HFF-Myc (cell line): ENCODE results near the gene PTPN1.

ENCODE experiments used
- DNase-seq: peaks from one replicate; pipeline ENCODE4 v3.0.0-alpha.2; 2011; ENCODE audit warnings: low read depth; ENCODE audit errors: extremely low read depth
- H3K4me3 ChIP-seq: replicated peaks from 2 replicates; pipeline ENCODE4 v1.5.1; 2011; ENCODE audit warnings: low read depth, mild to moderate bottlenecking, control low read depth, low read length
- CTCF ChIP-seq: IDR thresholded peaks from 2 replicates; pipeline ENCODE4 v1.5.1; 2012; ENCODE audit warnings: mild to moderate bottlenecking, low read depth, low read length, control low read depth; ENCODE audit errors: missing control alignments

Gene PTPN1

DNA sequence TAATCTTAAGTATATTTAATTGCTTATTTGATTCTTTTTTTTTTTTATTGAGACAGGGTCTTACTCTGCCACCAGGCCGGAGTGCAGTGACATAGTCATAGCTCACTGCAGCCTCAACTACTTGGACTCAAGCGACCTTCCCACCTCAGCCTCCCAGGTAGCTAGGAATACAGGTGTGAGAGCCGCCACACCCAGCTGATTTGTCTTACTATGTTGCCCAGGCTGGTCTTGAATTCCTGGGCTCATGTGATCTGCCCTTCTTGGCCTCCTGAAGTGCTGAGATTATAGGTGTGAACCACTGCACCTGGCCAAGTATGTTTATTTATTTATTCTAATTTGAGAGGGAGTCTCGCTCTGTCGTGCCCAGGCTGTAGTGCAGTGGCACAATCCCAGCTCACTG, 38.2 kb downstream of the PTPN1 start:
- H3K4me3 ChIP-seq = no peak overlapping the region
- TF ChIP-seq CTCF = no peak
- DNase-seq = no peak

GRCh38 chr20:50550531-50550930, 40.3 kb downstream of the PTPN1 start:
- DNase-seq = no peak
- no peak for TF ChIP-seq CTCF
- no peak overlapping the region for H3K4me3 ChIP-seq

- no peak for TF ChIP-seq CTCF
- H3K4me3 ChIP-seq = no peak overlapping the region
- DNase-seq = no peak
These were observed 41.1 kb downstream of the PTPN1 start for GRCh38 chr20:50551288-50551687.

DNA sequence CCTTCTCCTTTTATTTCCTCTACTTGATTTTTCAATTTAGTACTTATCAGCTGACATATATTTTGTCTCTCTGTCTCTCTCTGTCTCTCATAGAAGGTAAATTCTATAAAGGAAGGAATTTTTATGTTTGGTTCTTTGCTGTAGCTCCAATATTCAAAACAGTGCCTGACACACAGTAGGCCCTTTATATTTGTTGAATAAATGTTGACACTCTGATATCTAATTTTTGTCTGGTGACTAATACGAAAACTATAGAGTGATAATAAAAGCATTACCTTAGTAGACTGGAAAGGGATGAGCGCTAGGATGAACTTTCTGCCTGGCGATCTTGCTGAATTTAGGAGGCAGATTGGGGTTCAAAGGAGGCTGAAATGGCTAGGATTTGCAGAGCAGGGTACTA, 42.8 kb downstream of the PTPN1 start:
- no peak for TF ChIP-seq CTCF
- H3K4me3 ChIP-seq = no peak overlapping the region
- no peak for DNase-seq

- H3K4me3 ChIP-seq = no peak overlapping the region
- no peak for TF ChIP-seq CTCF
- no peak for DNase-seq
These were observed 44.8 kb downstream of the PTPN1 start for GRCh38 chr20:50554694-50555579.

GRCh38 chr20:50555662-50556061, 45.5 kb downstream of the PTPN1 start:
- no peak for TF ChIP-seq CTCF
- DNase-seq = no peak
- no peak overlapping the region for H3K4me3 ChIP-seq

- TF ChIP-seq CTCF = no peak
- no peak overlapping the region for H3K4me3 ChIP-seq
- no peak for DNase-seq
These were observed 47.5 kb downstream of the PTPN1 start for GRCh38 chr20:50557549-50558134.
